Fibroblast of villous mesenchyme (primary cell): Measurements from ENCODE around the gene BCAM. TPM values are rescaled to one million over a fixed set of nuclear protein-coding genes. Genes with fewer than 3 reads are reported as not detected.

Source experiments
- DNase-seq: peaks from one replicate; pipeline ENCODE4 v3.0.0-alpha.2; 2010; ENCODE audit warnings: low read depth
- H3K4me3 ChIP-seq: 2 replicates; pipeline ENCODE4 v1.5.1; 2011; ENCODE audit warnings: low read depth, mild to moderate bottlenecking, low read length
- CTCF ChIP-seq: IDR thresholded peaks from 2 replicates; pipeline ENCODE4 v1.5.1; 2012; ENCODE audit warnings: low read depth, mild to moderate bottlenecking, low read length; ENCODE audit not compliant: insufficient read depth
- total RNA-seq: library from RNA; depleted of rRNA; stranded (reverse); fragments of >200 nt; gene quantifications from 2 replicates; pipeline ENCODE4 v1.2.3, GENCODE V29; 2012

BCAM gene
- total RNA-seq, 1 donor: 15.1 TPM

DNA sequence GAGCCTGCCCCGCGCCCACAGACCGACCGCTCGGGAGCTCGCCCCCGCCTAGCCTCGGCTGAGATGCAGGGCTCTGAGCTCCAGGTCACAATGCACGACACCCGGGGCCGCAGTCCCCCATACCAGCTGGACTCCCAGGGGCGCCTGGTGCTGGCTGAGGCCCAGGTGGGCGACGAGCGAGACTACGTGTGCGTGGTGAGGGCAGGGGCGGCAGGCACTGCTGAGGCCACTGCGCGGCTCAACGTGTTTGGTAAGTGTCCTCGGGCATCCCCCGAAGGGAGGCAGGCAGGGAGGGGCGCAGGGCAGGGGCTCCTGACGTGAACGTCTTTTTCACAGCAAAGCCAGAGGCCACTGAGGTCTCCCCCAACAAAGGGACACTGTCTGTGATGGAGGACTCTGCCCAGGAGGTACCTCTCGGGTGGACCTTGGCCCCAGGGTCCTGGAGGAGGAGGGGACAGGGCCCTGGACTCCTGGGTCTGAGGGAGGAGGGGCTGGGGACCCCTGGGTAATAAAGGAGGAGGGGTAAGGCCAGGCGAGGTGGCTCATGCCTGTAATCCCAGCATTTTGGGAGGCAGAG is 3.3 kb downstream of the BCAM start:
- TF ChIP-seq CTCF: no peak
- no peak overlapping the region for H3K4me3 ChIP-seq
- no peak for DNase-seq

DNA sequence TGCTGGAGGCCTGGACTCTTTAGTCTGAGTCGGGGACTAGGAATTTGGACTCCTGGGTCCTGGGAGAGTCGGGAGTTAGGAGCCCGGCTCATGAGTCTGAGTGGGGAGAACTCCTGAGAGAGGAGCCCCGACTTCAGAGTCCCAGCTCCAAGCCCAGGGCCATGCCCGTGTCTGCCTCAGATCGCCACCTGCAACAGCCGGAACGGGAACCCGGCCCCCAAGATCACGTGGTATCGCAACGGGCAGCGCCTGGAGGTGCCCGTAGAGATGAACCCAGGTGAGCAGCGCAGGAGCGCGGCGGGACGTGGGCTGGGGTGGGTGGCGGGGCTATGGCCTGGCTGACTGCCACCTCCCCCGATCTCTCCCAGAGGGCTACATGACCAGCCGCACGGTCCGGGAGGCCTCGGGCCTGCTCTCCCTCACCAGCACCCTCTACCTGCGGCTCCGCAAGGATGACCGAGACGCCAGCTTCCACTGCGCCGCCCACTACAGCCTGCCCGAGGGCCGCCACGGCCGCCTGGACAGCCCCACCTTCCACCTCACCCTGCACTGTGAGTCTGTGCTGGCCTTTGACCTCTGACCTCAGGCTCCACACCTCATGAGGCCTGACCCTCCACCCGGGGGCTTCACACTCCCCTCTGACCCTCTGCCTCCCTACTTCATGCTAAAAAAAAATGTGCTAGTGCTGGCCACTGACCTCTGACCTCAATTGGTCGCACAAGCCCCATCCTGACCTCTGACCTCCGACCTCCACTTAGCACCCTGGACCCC is 4.4 kb downstream of the BCAM start:
- DNase-seq: no peak
- no peak overlapping the region for H3K4me3 ChIP-seq
- no peak for TF ChIP-seq CTCF

DNA sequence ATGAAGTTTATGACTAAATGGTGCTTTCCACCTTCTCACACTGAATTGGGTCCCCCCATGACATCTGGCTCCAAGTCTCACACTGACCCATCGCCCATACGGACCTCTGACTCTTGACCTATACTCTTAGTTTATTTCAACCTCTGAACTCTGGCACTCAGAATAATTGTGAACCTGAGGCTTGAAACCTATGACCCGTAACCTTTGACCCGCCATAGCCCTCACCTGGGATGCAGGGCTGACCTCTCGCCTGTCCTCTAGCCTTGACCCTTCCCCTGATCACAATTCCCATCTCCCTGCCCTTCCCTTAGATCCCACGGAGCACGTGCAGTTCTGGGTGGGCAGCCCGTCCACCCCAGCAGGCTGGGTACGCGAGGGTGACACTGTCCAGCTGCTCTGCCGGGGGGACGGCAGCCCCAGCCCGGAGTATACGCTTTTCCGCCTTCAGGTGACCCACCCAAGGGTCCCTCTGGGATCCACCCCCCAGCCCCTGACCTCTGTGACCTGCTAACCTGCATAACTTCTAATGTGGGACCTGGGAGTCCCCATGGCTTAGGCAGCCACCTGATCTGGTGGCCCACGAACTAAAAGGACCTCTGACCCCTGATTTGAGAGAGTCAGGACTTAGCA is 5.1 kb downstream of the BCAM start:
- H3K4me3 ChIP-seq: no peak overlapping the region
- TF ChIP-seq CTCF: no peak
- DNase-seq: no peak

GRCh38 chr19:44814517-44814916 is 5.6 kb downstream of the BCAM start:
- no peak overlapping the region for H3K4me3 ChIP-seq
- DNase-seq: no peak
- TF ChIP-seq CTCF: no peak

DNA sequence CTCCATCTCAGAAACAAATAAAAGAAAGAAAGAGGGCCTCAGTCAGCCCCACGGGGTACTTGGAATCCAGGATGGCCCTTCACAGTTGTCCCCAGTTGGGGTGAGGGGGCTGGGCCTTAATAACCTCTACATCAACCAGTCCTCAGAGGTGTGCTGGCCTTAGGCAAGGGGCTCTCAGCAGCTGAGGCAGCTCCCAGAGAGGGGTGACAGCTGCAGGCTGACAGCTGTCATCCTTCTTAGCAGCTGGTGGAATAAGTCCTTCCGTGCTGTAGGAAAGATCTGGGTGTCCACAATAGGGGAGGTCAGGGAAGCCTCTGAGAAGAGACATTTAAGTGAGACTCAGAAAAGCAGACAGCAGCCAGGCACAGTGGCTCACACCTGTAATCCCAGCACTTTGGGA is 7.4 kb downstream of the BCAM start:
- no peak for TF ChIP-seq CTCF
- no peak for DNase-seq
- no peak overlapping the region for H3K4me3 ChIP-seq

GRCh38 chr19:44817725-44818465 is 9.0 kb downstream of the BCAM start:
- H3K4me3 ChIP-seq: no peak overlapping the region
- no peak for TF ChIP-seq CTCF
- DNase-seq: no peak
